Measurements from ENCODE around the gene PSMG2. TPM values are rescaled to one million over a fixed set of nuclear protein-coding genes. Genes with fewer than 3 reads are reported as not detected.

PSMG2 gene
- polyA plus RNA-seq, 1 donor from 2014 or later: 95.7 TPM

DNA sequence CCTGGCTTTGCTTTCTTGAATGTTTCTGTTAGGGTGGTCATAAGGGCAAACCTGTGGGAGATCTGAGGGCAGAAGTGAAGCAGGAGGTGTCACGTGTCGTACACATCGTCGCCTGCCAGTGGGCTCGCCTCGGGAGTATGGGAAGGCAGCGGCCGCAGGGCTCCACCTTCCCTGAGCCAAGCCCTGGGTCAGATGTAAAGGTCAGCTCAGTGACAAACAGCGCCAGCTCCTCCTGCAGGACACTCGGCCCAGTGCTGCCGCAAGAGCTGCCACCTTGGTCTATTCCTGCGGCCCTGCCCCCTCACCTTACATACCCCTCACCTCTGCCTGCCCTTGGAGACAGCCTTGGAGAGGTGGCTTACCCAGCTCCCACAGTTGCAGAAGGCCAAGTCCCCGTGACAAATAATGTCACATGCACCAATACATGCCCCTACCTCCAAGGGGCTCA is 64.2 kb downstream of the PSMG2 start:
- Mint-ChIP-seq H3K27me3 (peaks cover 1% of the 10 kb centered on the region), H3K27ac (no peak overlapping the region), H3K4me3 (no peak overlapping the region), H3K9me3 (no peaks in the 10 kb centered on the region), H3K4me1 (no peaks in the 10 kb centered on the region), H3K36me3 (no peaks in the 10 kb centered on the region)

DNA sequence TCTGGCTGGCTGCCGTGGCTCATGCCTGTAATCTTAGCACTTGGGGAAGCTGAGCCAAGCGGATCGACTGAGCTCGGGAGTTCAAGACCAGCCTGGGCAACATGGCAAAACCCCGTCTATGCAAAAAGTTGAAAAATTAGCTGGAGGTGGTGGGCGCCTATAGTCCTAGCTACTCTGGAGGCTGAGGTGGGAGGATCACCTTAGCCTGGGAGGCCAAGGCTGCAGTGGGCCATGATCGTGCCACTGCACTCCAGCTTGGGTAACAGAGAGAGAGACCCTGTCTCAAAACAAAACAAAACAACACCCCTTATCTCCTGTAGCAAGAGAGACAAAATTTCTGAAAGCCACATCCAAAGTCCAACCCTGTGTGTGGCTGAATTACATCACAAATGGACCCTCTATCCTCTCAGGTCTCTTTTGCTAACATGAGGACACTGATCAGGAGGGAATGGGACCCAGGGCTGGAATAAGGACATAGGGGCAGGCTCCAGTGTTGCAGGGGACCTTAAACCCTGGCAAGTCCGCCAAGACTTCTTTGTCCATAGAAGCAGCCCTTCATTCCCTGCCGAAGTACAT is 64.8 kb downstream of the PSMG2 start:
- H3K27me3 Mint-ChIP-seq: peaks cover 1% of the 10 kb centered on the region

GRCh38 chr18:12768625-12769024 is 65.8 kb downstream of the PSMG2 start:
- Mint-ChIP-seq H3K4me1 (no peaks in the 10 kb centered on the region), H3K36me3 (no peaks in the 10 kb centered on the region), H3K9me3 (no peaks in the 10 kb centered on the region), H3K27ac (peak overlapping the region in 1 of 3 donors; percentile 33), H3K27me3 (peaks cover 1% of the 10 kb centered on the region), H3K4me3 (no peak overlapping the region)

More for the DNA sequence above, 64.8 kb downstream of the PSMG2 start:
- H3K9me3 Mint-ChIP-seq: no peaks in the 10 kb centered on the region
- no peak overlapping the region for H3K27ac Mint-ChIP-seq
- H3K4me1 Mint-ChIP-seq: no peaks in the 10 kb centered on the region
- no peaks in the 10 kb centered on the region for H3K36me3 Mint-ChIP-seq
- H3K4me3 Mint-ChIP-seq: no peak overlapping the region

GRCh38 chr18:12769136-12769535 is 66.3 kb downstream of the PSMG2 start:
- H3K36me3 Mint-ChIP-seq: no peaks in the 10 kb centered on the region
- peak overlapping the region in 1 of 3 donors; percentile 33 for H3K27ac Mint-ChIP-seq
- H3K9me3 Mint-ChIP-seq: no peaks in the 10 kb centered on the region
- peaks cover 1% of the 10 kb centered on the region for H3K27me3 Mint-ChIP-seq
- no peak overlapping the region for H3K4me3 Mint-ChIP-seq
- H3K4me1 Mint-ChIP-seq: no peaks in the 10 kb centered on the region

DNA sequence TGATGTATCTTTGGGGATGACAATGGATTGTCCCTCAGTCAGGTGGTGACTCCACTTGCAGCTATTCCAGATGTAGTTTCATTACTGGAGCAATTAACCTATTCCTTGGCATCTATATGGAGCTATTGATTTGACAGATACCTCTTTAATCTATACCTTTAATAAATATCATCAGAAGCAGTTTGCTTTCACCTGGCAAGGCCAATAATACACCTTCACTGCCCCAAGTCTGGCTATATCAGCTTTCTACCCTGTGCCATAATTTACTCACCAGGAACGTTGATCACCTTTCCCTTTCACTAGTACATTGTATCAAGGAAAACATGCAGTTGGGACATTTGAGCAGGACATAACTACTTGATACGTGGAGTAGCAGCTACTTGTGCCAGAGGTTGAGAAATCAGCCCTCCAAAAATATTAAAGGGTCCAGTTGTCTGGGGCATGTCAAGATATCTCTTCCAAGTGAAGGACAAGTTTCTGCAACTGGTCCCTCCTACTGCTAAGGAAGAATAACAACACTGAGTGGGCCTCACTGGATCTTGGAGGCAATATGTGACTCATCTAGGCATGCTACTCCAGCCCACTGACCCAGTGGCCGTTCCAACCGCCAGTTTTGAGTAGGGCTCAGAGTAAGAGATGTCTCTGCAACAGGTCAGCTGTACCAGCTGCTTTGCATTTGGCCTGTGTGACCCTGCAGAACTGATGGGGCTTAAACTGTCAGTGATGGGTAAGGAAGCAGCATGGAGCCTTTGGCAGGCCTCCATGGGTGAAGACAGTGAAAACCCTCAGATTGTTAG is 67.0 kb downstream of the PSMG2 start:
- H3K27ac Mint-ChIP-seq: no peak overlapping the region

GRCh38 chr18:12770469-12771219 is 67.8 kb downstream of the PSMG2 start:
- peaks cover 1% of the 10 kb centered on the region for H3K27me3 Mint-ChIP-seq
- no peak overlapping the region for H3K4me3 Mint-ChIP-seq
- H3K9me3 Mint-ChIP-seq: no peaks in the 10 kb centered on the region
- H3K4me1 Mint-ChIP-seq: no peaks in the 10 kb centered on the region
- no peak overlapping the region for H3K27ac Mint-ChIP-seq
- H3K36me3 Mint-ChIP-seq: no peaks in the 10 kb centered on the region

More for the DNA sequence above, 67.0 kb downstream of the PSMG2 start:
- Mint-ChIP-seq H3K9me3 (no peaks in the 10 kb centered on the region), H3K4me1 (no peaks in the 10 kb centered on the region), H3K4me3 (peak overlapping the region in 1 of 4 donors; percentile 15), H3K36me3 (no peaks in the 10 kb centered on the region), H3K27me3 (peaks cover 1% of the 10 kb centered on the region)

- Mint-ChIP-seq H3K4me1 (no peaks in the 10 kb centered on the region), H3K27ac (peak overlapping the region in 1 of 3 donors; percentile 31), H3K27me3 (peaks cover 2% of the 10 kb centered on the region), H3K9me3 (peaks cover 0 to 3% (median 0%) of the 10 kb centered on the region in 3 donors), H3K4me3 (no peak overlapping the region), H3K36me3 (no peaks in the 10 kb centered on the region)
Measured at GRCh38 chr18:12772111-12772510, 69.3 kb downstream of the PSMG2 start.

- H3K27me3 Mint-ChIP-seq: peaks cover 2% of the 10 kb centered on the region
- no peak overlapping the region for H3K4me3 Mint-ChIP-seq
- H3K36me3 Mint-ChIP-seq: no peaks in the 10 kb centered on the region
- H3K9me3 Mint-ChIP-seq: peaks cover 0 to 3% (median 0%) of the 10 kb centered on the region in 3 donors
- H3K27ac Mint-ChIP-seq: no peak overlapping the region
- no peaks in the 10 kb centered on the region for H3K4me1 Mint-ChIP-seq
Measured at GRCh38 chr18:12773369-12773768, 70.5 kb downstream of the PSMG2 start.

DNA sequence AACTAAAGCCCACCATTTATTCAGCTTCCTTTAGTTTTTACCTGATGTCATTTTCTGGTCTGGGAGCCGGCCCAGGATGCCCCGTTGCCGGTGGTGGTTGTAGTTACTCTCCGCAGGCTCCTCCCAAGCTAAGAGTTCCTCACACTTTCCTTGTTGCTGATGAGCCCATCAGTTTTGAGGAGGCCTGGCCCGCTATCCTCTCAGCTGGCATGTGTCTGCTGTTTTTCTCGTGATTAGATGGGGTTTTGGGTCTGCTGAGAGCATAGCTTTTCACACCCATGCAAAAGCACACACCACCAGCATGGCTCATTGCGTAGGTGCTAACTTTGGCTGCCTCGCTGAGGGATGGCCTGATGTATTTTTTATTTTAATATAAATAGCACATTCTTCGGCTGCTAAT is 72.1 kb downstream of the PSMG2 start:
- H3K27me3 Mint-ChIP-seq: peaks cover 2% of the 10 kb centered on the region
- H3K4me3 Mint-ChIP-seq: no peak overlapping the region
- no peaks in the 10 kb centered on the region for H3K36me3 Mint-ChIP-seq
- H3K27ac Mint-ChIP-seq: no peak overlapping the region
- no peaks in the 10 kb centered on the region for H3K4me1 Mint-ChIP-seq
- peaks cover 0 to 3% (median 0%) of the 10 kb centered on the region in 3 donors for H3K9me3 Mint-ChIP-seq

Other genes starting within 250 kb of the PSMG2 start
- gene SPIRE1, start 44.9 kb upstream of the PSMG2 start, polyA plus RNA-seq: 0.05 TPM
- gene CEP76, start 319 bp upstream of the PSMG2 start, polyA plus RNA-seq: 8.5 TPM
- 97.8 TPM for gene PTPN2, start 181.2 kb downstream of the PSMG2 start, polyA plus RNA-seq
- 27.2 TPM for gene SEH1L, start 245.0 kb downstream of the PSMG2 start, polyA plus RNA-seq

All from IgD-negative memory B cell (primary cell).